ENCODE measurements around the gene THOC5.

The THOC5 gene

DNA sequence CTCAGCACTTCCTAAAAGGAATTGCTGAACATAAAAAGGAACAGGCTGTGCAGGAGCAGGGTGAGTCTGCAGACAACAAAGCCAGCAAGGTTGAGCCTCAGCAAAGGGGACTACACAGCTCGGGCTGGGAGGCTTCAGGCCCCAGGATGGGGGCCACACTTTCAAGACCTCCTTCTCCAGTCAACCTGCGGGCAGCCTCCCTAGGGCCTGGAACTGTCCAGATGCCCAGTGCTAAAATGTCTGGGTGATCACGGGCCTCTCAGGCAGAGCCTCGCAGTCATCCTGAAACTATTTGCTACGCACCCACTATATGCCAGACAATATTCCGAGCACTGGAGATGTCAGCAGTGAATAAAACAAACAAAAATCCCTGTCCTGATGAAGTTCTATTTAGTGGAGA, 77.4 kb downstream of the THOC5 start:
- no peak for DNase-seq (ENCODE audit: low read depth in 2 of 2)

DNA sequence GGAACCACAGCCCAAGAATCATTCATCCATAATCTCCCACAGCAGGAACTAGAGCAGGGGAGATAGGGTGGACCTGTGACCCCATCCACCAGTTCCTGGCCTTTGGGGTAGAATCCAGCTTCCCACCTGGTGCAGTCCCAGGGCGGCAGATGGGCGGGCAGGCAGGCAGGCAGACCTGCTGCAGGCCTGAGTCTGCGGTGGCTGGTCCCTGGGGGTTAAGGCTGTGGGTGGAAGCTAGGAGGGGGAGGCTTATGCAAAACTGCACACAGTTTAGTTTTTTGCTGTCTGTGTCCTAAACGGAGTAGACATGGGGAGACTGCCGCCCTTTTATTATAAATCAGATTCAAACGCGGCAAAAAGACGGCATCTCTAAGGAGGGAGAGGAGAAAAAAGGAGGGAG, 78.0 kb downstream of the THOC5 start:
- DNase-seq (ENCODE audit: low read depth in 2 of 2): no peak

DNA sequence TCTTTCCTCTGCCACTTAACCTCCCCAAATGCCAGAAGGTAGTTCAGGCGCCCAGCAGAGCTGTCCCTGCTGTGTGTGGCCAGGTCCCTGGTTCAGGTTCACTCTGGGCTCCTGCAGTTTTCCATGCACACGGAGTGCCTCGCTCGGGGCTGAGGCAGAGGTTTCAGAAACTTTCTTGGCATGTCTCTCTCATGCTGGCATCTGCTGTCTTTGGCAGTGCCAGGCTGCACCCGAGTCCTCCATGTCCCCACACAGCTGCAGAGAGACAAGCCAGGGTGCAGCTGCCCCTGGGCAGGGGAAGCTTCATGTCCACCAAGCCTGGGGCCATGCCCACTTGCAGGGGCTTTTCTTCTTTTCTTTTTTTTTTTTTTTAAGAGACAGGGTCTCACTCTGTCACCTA, 80.6 kb downstream of the THOC5 start:
- DNase-seq (ENCODE audit: low read depth in 2 of 2): no peak

DNA sequence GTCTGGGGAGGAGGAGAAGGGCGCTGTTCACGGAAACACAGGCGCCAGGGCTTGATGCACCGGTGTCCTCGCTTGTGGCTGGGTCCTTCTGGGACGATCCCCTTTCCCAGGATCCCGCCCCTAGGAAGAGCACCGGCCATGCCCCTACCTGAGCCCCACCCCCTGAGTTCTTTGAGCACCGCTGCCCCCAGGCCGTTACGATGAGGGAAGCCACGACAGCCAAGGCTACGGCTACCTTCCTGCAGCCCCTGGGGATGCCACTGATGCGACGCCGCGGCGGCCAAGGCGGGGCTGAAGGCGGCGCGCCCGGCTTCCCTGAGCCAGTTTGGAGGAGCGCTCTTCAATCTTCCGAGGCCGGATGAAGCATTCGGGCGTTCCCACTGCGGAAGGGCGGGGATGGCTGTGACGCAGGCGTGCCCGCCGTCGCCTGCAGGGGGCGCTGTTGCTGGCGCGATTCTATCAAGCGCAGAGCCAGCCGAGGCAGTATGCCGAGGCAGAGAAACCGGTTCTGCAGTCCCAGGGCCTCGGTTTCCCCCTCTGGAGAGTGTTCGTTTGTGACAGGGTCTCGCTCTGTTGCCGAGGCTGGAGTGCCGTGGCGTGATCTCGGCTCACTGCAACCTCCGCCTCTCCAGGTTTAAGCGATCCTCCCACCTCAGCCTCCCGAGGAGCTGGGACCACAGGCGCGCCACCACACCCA, 83.2 kb downstream of the THOC5 start:
- no peak for DNase-seq (ENCODE audit: low read depth in 2 of 2)

DNA sequence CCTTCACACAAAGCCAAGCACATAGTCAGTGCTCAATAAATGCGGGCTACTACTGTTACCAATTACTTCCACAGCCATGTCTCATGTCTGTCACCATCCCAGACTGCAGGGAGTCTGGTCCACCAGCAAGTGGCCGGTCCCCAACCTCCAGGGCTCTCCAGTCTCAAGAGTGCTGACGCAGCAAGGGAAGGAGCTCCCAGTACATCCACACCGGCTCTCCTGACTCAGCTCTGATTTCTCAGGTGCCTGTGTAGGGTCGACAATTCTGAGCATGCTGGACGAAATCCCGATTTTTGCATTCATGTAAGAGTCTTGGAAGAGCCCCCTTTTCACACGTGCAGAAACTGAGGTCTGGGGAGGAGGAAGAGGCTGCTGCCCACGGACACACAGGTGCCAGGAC, 83.8 kb downstream of the THOC5 start:
- DNase-seq (ENCODE audit: low read depth in 2 of 2): no peak

DNA sequence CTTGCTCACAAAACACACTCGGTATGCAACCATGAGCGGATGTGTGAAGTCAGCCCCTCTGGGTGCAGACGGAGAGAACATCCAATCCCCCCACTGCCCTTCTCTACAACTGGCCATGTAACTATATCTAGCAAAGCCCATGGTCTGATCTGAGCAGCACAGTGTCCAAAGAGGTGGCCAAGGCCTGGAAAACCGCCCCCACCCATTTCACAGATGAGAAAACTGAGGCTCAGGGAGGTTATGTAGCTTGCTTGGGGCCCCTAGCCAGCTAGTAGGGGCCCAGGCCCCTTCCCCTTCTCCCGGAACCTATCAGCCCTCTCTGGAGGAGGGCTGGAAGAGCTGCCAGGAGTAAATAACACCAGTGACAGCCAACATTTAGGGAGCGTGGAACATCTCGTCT, 89.0 kb downstream of the THOC5 start:
- DNase-seq (ENCODE audit: low read depth in 2 of 2): no peak

DNA sequence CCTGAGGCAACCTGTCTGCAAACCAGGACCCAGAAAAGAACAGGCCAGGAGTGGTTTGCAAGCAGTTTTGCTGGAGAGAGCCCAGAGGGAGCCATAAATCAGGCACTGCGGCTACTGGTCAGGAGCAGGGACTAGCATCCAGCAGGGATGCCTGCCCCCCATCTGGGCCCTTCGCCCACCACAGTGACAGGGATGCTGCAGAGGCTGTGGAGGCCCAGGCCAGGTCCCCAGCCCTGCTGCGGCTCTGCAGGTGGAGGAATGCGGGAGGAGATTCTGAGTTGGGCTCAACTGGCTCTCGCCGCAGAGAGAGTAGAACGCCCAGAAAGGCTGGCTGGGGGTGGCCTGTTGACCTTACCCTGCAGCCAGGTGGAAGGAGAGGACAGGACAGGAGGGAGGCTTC, 89.9 kb downstream of the THOC5 start:
- no peak for DNase-seq (ENCODE audit: low read depth in 2 of 2)

DNA sequence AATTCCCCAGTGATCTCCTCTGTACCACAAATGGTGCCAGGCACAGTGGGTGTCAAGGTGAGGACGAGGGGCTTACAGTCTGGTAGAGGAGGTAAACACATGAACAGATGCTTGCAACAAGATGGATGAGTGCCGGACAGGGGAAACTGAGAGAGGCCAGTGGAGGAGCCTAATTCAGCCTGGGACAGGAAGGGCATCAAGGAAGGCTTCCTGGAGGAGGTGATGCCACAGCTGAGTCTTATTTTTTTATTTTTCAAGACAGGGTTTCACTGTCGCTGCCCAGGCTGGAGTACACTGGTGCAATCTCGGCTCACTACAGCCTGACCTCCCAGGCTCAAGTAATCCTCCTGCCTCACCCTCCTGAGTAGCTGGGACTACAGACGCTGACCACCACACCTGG, 92.3 kb downstream of the THOC5 start:
- no peak for DNase-seq (ENCODE audit: low read depth in 2 of 2)

DNA sequence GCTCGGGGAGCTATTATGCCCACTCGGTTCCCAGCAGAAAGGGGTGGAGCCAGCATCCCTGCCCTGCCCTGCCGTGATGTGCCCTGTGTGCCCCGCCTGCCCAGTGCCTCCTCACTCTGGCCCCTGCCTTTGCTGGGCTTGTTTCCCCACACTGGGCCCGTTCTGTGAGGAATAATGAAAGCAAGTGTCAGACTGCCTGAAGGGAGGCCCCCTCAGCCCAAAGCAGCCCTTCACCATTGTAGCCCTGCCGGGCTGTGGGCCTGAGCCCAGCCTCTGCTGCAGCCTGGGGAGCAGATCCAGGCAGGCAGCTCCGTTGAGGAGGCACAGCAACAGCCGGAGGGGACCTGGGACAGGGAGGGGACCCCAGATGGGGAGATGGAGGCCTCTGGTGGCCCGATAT, 93.8 kb downstream of the THOC5 start:
- DNase-seq (ENCODE audit: low read depth in 2 of 2): no peak

DNA sequence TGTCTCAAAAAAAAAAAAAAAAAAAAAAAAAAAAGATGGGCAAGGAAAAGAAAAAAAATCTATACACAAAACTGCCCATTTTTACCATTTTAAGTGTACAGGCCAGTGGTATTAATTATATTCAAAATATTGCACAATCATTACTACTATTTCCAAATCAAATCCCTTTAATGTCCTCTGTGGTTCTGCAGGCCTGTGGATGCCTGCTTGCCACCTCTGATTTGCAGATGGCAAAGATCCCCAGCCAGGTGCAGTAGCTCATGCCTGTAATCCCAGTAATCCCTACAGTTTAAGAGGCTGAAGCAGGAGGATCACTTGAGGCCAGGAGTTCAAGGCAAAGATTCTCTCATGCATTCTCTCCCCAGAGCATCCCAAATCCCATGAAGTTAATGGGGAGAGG, 95.0 kb downstream of the THOC5 start:
- DNase-seq (ENCODE audit: low read depth in 2 of 2): no peak

DNA sequence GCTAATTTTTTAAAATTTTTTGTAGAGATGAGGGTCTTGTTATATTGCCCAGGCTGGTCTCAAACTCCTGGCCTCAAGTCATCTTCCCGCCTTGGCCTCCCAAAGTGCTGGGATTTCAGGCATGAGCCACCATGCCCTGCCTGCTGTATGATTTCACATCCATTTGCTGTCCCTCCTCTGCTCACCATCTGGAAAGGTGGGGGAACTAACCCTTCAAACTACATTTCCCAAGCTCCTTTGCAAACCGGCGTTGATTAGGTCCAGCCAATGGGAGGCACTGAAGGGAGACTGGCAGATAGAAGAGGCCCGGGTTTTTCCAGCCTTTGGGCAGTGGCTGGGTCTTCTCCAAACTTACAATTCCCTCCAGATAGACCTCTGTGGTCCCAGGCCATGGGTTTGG, 95.8 kb downstream of the THOC5 start:
- DNase-seq (ENCODE audit: low read depth in 2 of 2): no peak

DNA sequence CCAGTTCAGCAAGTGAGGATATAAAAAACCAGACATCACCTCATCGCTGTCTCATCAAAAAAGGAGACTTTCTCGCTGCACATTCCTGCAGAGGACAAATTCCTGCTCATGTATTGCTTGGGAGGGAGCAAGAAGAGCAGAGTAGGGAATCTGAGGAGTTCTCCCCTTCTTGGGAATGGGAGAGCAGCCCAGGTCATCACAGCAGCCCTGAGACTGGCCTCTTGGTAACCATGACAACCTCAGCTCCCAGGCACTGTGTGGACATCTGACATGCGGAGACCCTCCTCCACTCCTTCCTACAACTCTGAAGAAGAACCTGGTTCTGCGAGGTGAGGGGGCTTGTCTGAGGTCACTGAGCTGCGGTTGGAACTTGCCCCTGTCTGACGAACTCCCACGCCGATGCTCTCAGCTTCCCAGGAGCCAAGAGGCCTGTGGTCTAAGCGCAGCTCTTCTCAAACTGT, 97.3 kb downstream of the THOC5 start:
- DNase-seq (ENCODE audit: low read depth in 2 of 2): no peak

Measured in stimulated activated CD8-positive, alpha-beta memory T cell treated with anti-CD3 and anti-CD28 coated beads, Interleukin-15, amount 100 ng/mL, for 4 hours (primary cell).